ENCODE data around the gene OGN.
"Not testable (repeated sequence)": the region's sequence is repeated elsewhere in the genome, so short reads cannot be mapped to it uniquely, and the experiment has no call there.

The OGN gene, protein sequence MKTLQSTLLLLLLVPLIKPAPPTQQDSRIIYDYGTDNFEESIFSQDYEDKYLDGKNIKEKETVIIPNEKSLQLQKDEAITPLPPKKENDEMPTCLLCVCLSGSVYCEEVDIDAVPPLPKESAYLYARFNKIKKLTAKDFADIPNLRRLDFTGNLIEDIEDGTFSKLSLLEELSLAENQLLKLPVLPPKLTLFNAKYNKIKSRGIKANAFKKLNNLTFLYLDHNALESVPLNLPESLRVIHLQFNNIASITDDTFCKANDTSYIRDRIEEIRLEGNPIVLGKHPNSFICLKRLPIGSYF

DNA sequence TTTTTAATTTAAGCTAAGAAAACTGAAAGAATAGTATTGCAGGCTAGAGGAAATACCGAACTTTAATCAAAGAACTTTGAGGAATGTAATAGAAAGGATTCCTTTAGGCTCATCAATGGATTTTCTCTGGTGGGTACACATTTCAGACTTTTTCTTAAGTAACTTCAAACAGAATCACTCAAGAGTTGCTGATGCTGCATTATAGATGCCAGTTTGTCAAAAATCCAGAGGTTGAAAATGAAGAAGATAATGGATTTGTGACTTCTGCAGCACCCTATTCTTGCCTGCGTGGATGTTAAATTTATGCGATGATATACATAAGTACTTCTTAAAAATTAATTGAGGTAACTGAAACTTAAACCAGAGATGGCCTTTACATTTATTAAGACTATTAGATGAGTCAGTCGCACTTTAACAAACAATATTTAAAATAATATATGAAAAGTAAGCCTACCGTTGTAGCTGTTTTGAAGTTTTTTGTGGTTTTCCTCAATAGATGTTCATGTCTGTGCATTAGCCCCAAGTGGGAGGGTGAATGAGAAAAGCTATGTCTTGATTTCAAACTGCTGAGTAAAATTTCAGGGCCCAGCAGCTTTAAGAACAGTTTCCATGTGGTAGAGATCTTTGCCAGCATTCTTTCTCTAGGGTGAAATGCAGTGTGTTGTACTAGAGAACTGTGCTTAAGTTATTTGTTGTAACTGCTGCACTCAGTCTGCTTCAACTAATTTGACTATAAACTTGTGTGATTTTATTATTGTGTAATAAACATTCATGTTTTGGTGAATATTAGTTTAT is at the start of gene OGN:
Gene OGN (minus strand): TSS at position 537 of the 795 bp plus-strand sequence. CDS start 1,171 bp downstream, outside the sequence.
- no peak for DNase-seq (ENCODE audit: low read depth in 2 of 2)

GRCh38 chr9:92446536-92446935 is 42.2 kb upstream of the OGN start:
- no peak for DNase-seq (ENCODE audit: low read depth in 2 of 2)

DNA sequence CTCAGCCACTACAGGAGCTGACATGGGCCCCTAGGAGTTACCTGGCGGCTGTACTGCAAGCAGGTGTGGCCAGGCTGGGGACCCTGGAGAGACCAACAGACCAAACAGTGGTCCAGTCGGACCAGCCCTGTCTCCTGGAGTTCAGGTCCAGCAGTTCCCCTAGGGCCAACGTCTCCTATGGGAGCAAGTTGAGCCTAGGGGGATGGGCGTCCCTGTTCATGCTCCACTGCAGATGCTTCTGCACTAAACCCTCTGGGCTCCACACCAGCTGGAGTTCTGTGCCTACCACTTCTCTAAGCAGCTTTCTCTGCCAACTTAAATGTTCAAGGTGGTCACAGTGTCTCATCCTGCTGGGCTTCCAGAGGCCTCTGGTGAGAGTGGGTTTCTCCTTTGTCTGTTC is 40.5 kb upstream of the OGN start:
- DNase-seq (ENCODE audit: low read depth in 2 of 2): no peak

GRCh38 chr9:92440751-92441046 is 36.3 kb upstream of the OGN start:
- DNase-seq (ENCODE audit: low read depth in 2 of 2): no peak

- no peak for DNase-seq (ENCODE audit: low read depth in 2 of 2)
Measured at GRCh38 chr9:92439921-92440750, 35.8 kb upstream of the OGN start.

GRCh38 chr9:92438900-92439526 is 34.6 kb upstream of the OGN start:
- DNase-seq (ENCODE audit: low read depth in 2 of 2): no peak

GRCh38 chr9:92435263-92435662 is 30.9 kb upstream of the OGN start:
- no peak for DNase-seq (ENCODE audit: low read depth in 2 of 2)

DNA sequence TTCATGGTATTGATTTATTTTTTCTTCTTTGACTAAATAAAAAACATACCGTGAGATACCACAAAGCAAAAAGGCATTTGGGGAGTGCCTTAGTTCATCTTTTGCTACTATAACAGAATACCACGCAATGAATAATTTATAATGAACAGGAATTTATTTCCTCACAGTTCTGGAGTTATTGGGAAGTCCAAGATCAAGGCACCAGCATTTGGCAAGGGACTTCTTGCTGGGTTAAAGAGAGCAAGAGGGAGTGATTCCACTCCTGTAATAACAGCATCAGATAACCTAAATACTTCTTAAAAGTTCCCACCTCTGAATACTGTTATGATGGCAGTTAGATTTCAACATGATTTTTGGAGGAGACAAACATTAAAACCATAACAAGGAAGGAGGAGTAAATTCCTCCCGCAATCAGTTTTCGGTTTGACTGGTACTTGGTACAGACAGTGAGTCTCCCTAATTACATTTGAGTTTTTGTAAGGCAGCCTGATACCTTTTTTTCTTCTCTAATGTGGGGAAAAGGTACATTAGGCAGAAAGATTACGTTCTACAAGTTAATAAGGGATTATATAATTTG is 28.7 kb upstream of the OGN start:
- DNase-seq (ENCODE audit: low read depth in 2 of 2): no peak

GRCh38 chr9:92432350-92432749 is 28.0 kb upstream of the OGN start:
- no peak for DNase-seq (ENCODE audit: low read depth in 2 of 2)

DNA sequence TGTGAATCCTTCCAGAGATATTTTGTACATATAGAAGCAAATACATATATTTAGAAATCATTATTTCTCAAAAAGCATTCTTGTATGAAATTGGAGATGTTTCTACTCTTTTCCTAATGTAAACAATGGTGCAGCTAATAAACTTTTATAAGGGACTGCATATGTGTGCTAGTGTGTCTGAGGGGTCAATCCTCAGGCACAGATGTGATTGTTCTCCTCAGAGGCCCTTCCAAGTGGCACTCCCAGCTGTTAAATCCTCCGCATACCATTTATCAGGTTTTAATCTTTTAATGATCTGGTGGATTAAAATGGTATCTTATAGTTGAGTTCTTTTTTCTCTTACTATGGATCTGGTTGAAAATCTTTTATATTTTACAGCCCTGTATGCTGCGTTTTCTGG is 25.5 kb upstream of the OGN start:
- no peak for DNase-seq (ENCODE audit: low read depth in 2 of 2)

- no peak for DNase-seq (ENCODE audit: low read depth in 2 of 2)
Measured at GRCh38 chr9:92426501-92427145, 22.2 kb upstream of the OGN start.

DNA sequence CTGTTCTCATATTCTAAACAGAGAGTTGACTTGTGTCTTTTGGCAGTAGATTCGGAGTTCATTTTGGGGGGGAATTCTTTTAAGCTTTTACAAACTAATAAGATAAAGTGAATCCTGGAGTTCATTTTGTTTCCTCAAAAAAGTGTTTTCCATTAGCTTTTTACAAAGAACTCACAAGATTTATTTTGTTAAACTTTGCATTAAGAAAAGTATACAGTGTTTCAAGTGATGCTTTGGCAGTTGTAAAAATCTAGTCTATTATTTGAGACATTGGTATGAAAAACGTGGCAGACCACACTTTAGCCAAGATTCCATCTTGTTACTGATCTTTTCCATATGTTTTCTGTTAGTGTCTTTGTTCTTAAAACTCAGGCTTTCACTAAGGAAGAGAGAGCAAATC is 21.1 kb upstream of the OGN start:
- no peak for DNase-seq (ENCODE audit: low read depth in 2 of 2)

DNA sequence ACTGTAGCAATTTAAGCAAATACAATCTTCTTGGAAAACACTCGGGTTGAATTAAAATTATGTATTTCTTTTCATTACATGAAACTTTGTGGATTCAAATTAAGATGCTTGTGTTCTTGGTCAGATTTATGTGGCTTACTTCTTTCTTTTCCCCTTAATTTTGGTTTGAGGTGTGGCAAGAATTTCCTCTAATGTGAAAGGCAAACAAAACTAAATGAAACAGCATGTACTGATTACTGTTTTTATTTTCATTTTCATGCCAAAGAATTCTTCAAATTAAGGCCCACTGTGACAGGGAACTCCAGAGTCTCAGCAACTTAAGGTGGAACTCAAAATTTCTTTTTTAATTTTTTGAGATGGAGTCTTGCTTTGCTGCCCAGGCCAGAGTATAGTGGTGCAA is 20.0 kb upstream of the OGN start, which contains the start of gene OMD:
Gene OMD (minus strand): TSS at position 132 of the 400 bp plus-strand sequence. CDS start 6,913 bp downstream, outside the sequence.
- no peak for DNase-seq (ENCODE audit: low read depth in 2 of 2)

DNA sequence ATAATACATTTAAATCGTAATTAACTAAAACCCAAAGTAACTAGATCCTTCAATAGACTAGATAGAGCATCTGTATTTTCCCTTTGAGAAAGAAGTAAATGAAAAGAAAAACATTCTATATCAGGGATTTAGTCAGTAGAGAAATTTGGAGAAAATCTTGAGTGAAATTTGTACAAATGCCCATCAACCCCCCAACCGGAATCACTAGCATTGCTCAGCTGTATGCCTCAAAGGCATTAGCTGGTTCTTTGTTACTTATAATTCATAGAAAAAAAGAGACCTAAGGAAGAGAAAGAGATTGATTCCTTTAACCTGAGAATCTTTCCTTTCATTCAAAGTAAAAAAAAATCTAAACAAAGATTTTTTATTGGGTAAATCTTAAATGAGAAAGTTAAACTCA is 19.2 kb upstream of the OGN start:
- no peak for DNase-seq (ENCODE audit: low read depth in 2 of 2)

- DNase-seq (ENCODE audit: low read depth in 2 of 2): no peak
Measured at GRCh38 chr9:92422611-92423338, 18.4 kb upstream of the OGN start.

- DNase-seq (ENCODE audit: low read depth in 2 of 2): no peak
Measured at GRCh38 chr9:92414566-92414965, 10.2 kb upstream of the OGN start.

GRCh38 chr9:92411157-92411556 is 6.8 kb upstream of the OGN start:
- not testable (repeated sequence) for DNase-seq (ENCODE audit: low read depth in 2 of 2)

- no peak for DNase-seq (ENCODE audit: low read depth in 2 of 2)
Measured at GRCh38 chr9:92408747-92409478, 4.5 kb upstream of the OGN start.

GRCh38 chr9:92407818-92408217 is 3.4 kb upstream of the OGN start:
- DNase-seq (ENCODE audit: low read depth in 2 of 2): no peak

DNA sequence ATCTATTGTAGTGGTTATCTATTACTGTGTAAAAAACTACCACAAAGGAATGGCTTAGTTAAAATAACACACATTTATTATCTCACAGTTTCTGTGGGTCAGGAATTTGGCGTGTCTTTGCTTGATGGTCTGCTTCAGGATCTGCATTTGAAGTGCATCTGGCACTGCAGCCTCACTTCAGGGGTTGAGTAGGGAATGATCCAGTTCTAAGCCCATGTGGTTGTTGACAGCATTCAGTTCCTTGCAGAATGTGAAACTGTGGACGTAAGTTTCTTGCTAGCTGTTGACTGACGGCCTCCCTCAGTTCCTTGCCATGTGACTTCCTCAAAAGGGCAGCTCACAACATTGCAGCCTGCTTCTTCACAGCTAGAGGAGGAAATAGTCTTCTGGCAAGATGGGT is 2.1 kb upstream of the OGN start:
- no peak for DNase-seq (ENCODE audit: low read depth in 2 of 2)

All from stimulated activated CD8-positive, alpha-beta memory T cell treated with anti-CD3 and anti-CD28 coated beads, Interleukin-15, amount 100 ng/mL, for 48 hours (primary cell).